Measurements from ENCODE around the gene JOSD2.

Gene JOSD2

DNA sequence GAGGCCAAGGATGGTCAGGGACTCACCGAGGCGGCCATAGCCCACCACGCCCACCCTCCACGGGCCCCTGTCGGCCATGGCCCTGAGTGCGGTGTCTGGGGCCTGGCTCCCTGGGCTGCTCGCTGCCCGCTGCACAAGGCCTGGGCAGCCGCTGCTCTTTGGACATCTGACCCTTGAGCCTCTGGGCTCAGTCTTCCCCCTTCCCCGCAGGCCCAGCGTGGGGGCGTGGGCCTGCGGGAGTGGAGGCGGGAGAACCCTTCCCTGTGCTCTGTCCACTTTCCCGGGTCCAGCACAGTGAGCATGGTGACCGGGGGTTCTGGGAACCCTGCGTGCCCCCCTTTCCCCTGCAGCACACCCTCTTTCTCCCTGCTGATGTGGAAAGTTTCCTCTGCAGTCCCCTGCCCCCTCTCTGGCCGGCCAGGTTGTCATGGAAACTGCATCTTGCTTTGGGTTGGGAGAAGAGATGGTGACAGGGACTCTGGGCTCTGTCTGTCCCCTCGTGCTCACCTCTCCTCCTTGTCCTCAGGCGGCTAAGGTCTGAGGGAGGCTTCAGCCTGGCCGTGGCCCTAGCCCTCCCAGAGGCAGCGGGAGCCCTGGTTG lies 2.9 kb upstream of the JOSD2 start, which contains the start of gene ASPDH:
ASPDH (minus strand) TSS at position 168 of the 600 bp plus-strand sequence; CDS start at position 78, 90 bp downstream.
- H3K36me3 ChIP-seq (replicated peaks; ENCODE audit: insufficient read depth, low read length), result no peaks in the 10 kb centered on the region
- no peak within 1 kb of the TSS for H3K4me2 ChIP-seq (ENCODE audit: low read depth, low read length)
- 0 out of 2 replicates have a peak, but pooled peaks cover 4% of the 10 kb centered on the region for H3K4me1 ChIP-seq (ENCODE audit: low read length)
- H3K9me3 ChIP-seq (replicated peaks; ENCODE audit: insufficient read depth, low read length), result no peaks in the 10 kb centered on the region
- H3K9ac ChIP-seq (ENCODE audit: low read length), result no peak within 1 kb of the TSS
- H3K4me3 ChIP-seq (ENCODE audit: low read length), result no peak within 1 kb of the TSS
- no peak for DNase-seq
- no peak within 1 kb of the TSS for H3K27ac ChIP-seq (ENCODE audit: low read length)
- H3K9me2 ChIP-seq (replicated peaks; ENCODE audit: insufficient read depth, low read length), result no peaks in the 10 kb centered on the region
- H3K27me3 ChIP-seq (replicated peaks; ENCODE audit: insufficient read depth, low read length), result no peaks in the 10 kb centered on the region
- H2AFZ ChIP-seq (ENCODE audit: low read length), result no peak within 1 kb of the TSS
- H3K79me2 ChIP-seq (ENCODE audit: low read length), result no peaks in the 10 kb centered on the region
- no peaks in the 10 kb centered on the region for H3F3A ChIP-seq (ENCODE audit: insufficient read depth, low read length)
- TF ChIP-seq, protein P1, sequence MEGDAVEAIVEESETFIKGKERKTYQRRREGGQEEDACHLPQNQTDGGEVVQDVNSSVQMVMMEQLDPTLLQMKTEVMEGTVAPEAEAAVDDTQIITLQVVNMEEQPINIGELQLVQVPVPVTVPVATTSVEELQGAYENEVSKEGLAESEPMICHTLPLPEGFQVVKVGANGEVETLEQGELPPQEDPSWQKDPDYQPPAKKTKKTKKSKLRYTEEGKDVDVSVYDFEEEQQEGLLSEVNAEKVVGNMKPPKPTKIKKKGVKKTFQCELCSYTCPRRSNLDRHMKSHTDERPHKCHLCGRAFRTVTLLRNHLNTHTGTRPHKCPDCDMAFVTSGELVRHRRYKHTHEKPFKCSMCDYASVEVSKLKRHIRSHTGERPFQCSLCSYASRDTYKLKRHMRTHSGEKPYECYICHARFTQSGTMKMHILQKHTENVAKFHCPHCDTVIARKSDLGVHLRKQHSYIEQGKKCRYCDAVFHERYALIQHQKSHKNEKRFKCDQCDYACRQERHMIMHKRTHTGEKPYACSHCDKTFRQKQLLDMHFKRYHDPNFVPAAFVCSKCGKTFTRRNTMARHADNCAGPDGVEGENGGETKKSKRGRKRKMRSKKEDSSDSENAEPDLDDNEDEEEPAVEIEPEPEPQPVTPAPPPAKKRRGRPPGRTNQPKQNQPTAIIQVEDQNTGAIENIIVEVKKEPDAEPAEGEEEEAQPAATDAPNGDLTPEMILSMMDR (IDR thresholded peaks at IDR 0.05; ENCODE audit: low read length), result no peak
- TF ChIP-seq EZH2phosphoT487 (IDR thresholded peaks at IDR 0.05; ENCODE audit: low read length), result no peak
- no peak for TF ChIP-seq EZH2 (optimal IDR thresholded peaks at IDR 0.05; ENCODE audit: low read depth, low read length)
- no peaks in the 10 kb centered on the region for H4K20me1 ChIP-seq (ENCODE audit: insufficient read depth, low read length)

DNA sequence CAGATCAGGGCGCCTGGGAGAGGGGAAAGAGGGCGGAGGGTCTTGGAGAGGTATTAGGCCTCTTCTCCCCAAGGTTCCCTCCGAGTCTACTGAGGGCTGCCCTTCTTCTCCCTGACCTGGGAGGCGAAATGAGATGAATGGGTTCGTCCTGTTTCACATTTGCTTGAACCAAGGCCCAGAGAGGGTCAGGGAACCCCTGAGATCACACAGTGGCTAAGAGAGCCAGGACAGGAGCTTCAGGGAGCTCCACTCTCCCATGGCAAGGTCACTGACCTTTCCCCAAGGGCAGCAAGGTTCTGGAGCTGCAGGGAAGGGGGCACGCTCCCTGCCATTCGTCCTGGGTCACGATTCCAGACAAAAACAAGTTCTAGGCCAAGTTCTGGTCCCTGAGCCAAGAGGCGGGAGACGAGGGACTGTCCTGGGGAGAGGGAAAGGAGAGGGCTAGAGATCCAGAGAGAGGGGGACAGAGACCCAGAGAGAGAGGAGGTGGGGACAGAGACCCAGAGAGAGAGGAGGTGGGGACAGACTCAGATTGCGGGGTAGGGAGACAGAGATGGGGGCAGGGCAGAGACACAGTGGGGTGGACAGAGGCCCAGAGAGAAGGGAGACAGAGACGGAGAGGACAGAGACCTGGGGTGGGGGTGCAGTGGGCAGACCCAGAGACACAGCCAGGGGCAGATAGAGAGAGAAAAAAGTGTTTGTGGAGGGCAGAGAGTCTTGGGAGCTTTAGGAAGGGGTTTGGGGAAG lies 2.2 kb upstream of the JOSD2 start:
- H3K27ac ChIP-seq (ENCODE audit: low read length), result no peak overlapping the region

DNA sequence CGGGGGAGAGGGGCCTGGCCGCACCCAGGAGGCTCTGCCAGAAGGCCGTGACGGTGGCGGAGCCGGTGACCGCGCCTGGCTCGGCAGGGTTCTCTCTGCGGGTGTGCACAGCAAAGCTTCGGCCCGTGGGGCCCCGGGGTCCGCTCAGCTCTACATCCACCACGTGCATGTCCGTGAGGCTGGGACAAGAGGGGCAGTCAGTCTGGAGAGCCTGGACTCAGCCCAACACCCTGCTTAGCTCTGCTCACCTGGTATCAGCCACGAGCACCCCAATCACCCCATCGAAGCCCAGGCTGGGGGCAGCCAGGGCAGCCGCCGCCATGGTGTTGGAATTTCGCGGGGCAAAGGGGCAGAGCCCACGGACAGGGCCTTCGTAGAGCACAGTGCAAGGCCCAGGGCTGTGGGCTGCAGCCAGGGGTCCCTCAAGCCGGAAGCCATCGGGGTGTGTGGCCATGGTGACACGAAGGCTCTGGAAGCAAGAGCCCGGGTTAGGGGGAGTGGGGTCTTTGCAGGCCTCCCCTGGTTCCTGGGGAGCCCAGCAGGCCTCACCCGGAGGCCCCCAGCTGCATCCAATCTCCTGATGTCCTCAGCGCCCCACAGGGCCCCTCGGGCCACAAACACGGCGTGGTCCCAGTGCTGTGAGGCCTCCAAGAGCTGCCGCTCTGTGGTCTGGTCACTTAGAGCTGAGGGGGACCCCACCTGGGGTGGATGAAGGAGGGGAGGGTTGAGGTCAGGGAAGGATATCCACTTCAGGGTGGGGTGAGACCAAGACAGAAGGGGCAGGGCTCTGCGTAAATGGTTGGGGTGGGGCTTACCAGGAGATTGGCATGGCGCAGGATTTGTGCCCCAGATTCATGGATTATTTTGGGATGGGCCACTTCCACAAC lies 1.4 kb upstream of the JOSD2 start:
- H3K4me3 ChIP-seq (ENCODE audit: low read length), result no peak overlapping the region
- peak overlapping the region; percentile 88; the same call in 1 of the 2 replicates for H2AFZ ChIP-seq (ENCODE audit: low read length)
- H3K9ac ChIP-seq (ENCODE audit: low read length), result no peak overlapping the region

More for the DNA sequence above, 2.2 kb upstream of the JOSD2 start:
- TF ChIP-seq EZH2phosphoT487 (IDR thresholded peaks at IDR 0.05; ENCODE audit: low read length) (no peak), EZH2 (optimal IDR thresholded peaks at IDR 0.05; ENCODE audit: low read depth, low read length) (no peak)
- TF ChIP-seq, protein P1 (IDR thresholded peaks at IDR 0.05; ENCODE audit: low read length), result no peak
- Histone ChIP-seq H4K20me1 (ENCODE audit: insufficient read depth, low read length) (no peaks in the 10 kb centered on the region), H3K4me2 (ENCODE audit: low read depth, low read length) (no peak overlapping the region), H3F3A (ENCODE audit: insufficient read depth, low read length) (no peaks in the 10 kb centered on the region), H3K4me1 (ENCODE audit: low read length) (0 out of 2 replicates have a peak, but pooled peaks cover 4% of the 10 kb centered on the region), H3K9ac (ENCODE audit: low read length) (no peak overlapping the region), H3K4me3 (ENCODE audit: low read length) (no peak overlapping the region), H3K27me3 (replicated peaks; ENCODE audit: insufficient read depth, low read length) (no peaks in the 10 kb centered on the region), H3K9me2 (replicated peaks; ENCODE audit: insufficient read depth, low read length) (no peaks in the 10 kb centered on the region), H3K79me2 (ENCODE audit: low read length) (no peaks in the 10 kb centered on the region), H3K9me3 (replicated peaks; ENCODE audit: insufficient read depth, low read length) (no peaks in the 10 kb centered on the region), H2AFZ (ENCODE audit: low read length) (no peak overlapping the region), H3K36me3 (replicated peaks; ENCODE audit: insufficient read depth, low read length) (no peaks in the 10 kb centered on the region)
- DNase-seq, result no peak

More for the DNA sequence above, 1.4 kb upstream of the JOSD2 start:
- Histone ChIP-seq H3K36me3 (replicated peaks; ENCODE audit: insufficient read depth, low read length) (no peaks in the 10 kb centered on the region), H3K9me3 (replicated peaks; ENCODE audit: insufficient read depth, low read length) (no peaks in the 10 kb centered on the region), H3K79me2 (ENCODE audit: low read length) (no peaks in the 10 kb centered on the region), H3F3A (ENCODE audit: insufficient read depth, low read length) (no peaks in the 10 kb centered on the region), H3K4me2 (ENCODE audit: low read depth, low read length) (peak overlapping the region; percentile 56; the same call in 1 of the 2 replicates), H4K20me1 (ENCODE audit: insufficient read depth, low read length) (no peaks in the 10 kb centered on the region), H3K27ac (ENCODE audit: low read length) (no peak overlapping the region), H3K4me1 (ENCODE audit: low read length) (0 out of 2 replicates have a peak, but pooled peaks cover 4% of the 10 kb centered on the region), H3K9me2 (replicated peaks; ENCODE audit: insufficient read depth, low read length) (no peaks in the 10 kb centered on the region), H3K27me3 (replicated peaks; ENCODE audit: insufficient read depth, low read length) (no peaks in the 10 kb centered on the region)
- TF ChIP-seq EZH2 (optimal IDR thresholded peaks at IDR 0.05; ENCODE audit: low read depth, low read length), result no peak
- TF ChIP-seq, protein P1 (IDR thresholded peaks at IDR 0.05; ENCODE audit: low read length), result no peak
- DNase-seq, result no peak
